ENCODE results near the gene BNC1.
"Not testable (repeated sequence)": the region's sequence is repeated elsewhere in the genome, so short reads cannot be mapped to it uniquely, and the experiment has no call there.

The BNC1 gene

GRCh38 chr15:83225449-83225848, 59.0 kb downstream of the BNC1 start:
- no peak for DNase-seq

- DNase-seq, result not testable (repeated sequence)
Measured at GRCh38 chr15:83221781-83222180, 62.7 kb downstream of the BNC1 start.

GRCh38 chr15:83219026-83219425, 65.4 kb downstream of the BNC1 start:
- no peak for DNase-seq

DNA sequence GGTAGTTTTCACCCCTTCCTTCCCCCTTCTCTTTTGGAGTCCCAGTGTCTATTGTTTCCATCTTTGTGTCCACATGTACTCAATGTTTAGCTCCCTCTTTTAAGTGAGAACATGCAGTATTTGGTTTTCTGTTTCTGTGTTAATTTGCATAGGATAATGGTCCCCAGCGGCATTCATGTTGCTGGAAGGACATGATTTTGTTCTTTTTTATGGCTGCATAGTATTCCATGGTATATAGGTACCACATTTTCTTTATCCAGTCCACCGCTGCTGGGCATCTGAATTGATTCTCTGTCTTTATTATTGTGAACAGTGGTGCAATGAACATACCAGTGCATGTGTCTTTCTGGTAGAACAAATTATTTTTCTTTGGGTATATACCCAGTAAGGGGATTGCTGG, 69.2 kb downstream of the BNC1 start:
- no peak for DNase-seq

- DNase-seq, result no peak
Measured at GRCh38 chr15:83210619-83211018, 73.8 kb downstream of the BNC1 start.

DNA sequence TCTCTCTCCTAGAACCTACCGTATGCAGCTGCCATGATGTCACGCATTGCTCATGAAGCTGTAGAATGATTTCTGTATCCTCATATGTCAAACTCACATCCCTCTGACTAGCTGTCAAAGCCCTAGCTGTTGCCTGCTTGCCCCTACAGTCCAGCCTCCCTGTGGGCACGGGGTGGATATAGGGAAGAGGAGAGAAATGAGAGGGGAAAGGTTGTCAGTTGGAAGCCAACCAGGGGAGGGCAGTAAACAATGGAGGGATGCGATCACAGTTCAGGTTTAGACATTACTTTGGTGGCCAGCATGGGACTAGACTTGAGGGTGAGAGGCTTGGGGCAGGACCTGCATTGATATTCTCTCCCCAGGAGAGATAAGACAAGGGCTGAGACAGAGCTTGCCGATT, 75.1 kb downstream of the BNC1 start:
- DNase-seq, result no peak

- no peak for DNase-seq
Measured at GRCh38 chr15:83208367-83208661, 76.2 kb downstream of the BNC1 start.

DNA sequence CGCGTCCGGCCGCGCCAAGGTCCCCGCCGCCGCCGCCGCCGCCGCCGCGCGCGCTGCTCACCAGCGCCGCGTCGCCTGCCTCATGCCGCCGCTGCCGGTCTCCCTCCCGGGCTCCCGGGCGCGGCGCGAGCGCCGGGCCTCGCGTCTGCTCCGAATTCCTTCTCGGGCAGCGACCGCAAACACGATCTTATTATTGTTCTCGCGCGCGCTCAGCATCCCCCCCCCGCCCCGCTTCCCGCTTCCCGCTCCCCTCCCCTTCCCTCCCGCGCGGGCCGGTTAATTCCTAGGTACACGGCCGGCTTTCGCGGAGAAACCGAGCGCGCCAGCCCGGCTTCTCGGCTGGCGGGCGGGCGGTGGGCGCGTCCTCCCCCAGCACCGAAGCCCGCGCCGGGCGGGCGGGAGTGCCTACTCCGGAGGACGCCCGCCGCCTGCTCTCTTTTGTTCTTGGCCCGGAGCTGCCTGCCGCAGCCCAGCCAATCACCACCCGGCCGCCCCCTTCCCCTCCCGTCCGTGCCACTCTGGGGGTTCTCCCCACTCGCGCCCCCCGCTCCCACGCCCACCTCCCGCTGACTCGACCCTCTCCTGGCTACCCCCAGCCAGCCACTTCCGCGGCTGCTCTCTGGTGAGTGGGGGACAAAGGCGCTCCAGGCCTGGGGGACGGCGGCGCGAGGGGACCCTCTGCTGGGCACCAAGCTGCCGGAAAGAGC, 76.7 kb downstream of the BNC1 start, which contains the start of gene HDGFL3:
Gene HDGFL3, minus strand, starts transcription at position 164 of the 707 bp plus-strand sequence. CDS start 409 bp downstream, outside the sequence.
- DNase-seq, result no peak

- no peak for DNase-seq
Measured at GRCh38 chr15:83207009-83207659, 77.3 kb downstream of the BNC1 start.

DNA sequence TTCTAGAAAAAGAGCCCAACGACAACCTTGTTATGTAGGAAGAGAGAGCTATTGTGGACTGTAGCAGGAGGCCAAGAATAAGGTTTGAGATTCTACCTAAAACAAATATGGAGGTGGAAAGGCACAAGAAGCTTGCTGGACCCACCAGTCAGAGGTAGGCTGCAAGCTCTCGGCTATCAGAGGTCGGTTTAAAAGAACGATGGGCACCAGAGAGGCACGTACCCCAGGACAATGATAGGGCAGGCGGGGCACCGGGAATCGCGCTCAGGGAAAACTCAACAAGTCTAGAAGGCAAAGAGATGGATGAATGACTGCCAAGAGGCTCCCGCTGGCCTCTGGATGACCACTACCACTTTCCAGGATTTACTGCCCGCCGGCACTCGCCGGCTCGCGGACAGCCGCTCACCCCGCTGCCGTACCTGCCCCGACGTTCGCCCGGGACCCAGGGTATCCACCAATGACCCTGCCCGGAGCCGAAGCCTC, 77.9 kb downstream of the BNC1 start:
- no peak for DNase-seq
